Prostate gland (tissue), 2 donors: Measurements from ENCODE around the gene SEMA3E. TPM values are rescaled to one million over a fixed set of nuclear protein-coding genes. Genes with fewer than 3 reads are reported as not detected.

Experiments used
- DNase-seq: peaks from one replicate; pipeline ENCODE4 v3.0.0-alpha.2; 2019; ENCODE audit warnings: low spot score
- H3K27ac ChIP-seq, 2 donors: fragments of 200-600 bp; sonication (generic); 2 replicates each; pipeline ENCODE4 v1.5.1; 2017 to 2019
- H3K27me3 ChIP-seq: fragments of 200-600 bp; sonication (generic); replicated peaks from 2 replicates; pipeline ENCODE4 v1.5.1; 2019; ENCODE audit not compliant: insufficient read depth
- H3K36me3 ChIP-seq, 2 donors: fragments of 200-600 bp; sonication (generic); 1 replicate in 1 of 2; 2 replicates in 1 of 2; pipeline versions ENCODE4 v1.5.1 to v1.8.1; 2017 to 2019
- H3K4me1 ChIP-seq: fragments of 200-600 bp; sonication (generic); replicated peaks from 2 replicates; pipeline ENCODE4 v1.5.1; 2019
- H3K4me3 ChIP-seq, 2 donors: fragments of 200-600 bp; sonication (generic); 2 replicates each; pipeline ENCODE4 v1.5.1; 2017 to 2019
- H3K9me3 ChIP-seq: fragments of 200-600 bp; sonication (generic); 2 replicates; pipeline ENCODE4 v1.5.1; 2017
- POLR2A ChIP-seq: fragments of 450-650 bp; IDR thresholded peaks from one replicate; pipeline ENCODE4 v1.6.1; 2016; ENCODE audit warnings: antibody characterized with exemption, mild to moderate bottlenecking
- POLR2AphosphoS5 ChIP-seq: sonication (generic); formaldehyde crosslinking; IDR thresholded peaks from one replicate; pipeline ENCODE4 v1.6.1; 2017; ENCODE audit warnings: antibody characterized with exemption
- WGBS: methylation state at CpG from one replicate; pipeline ENCODE4 v1.1.5; 2018; 5-methylcytosine and 5-hydroxymethylcytosine counted together
- intact Hi-C: fragments of 100-400 bp; cut with DNase I; formaldehyde crosslinking; loops from one replicate; pipeline ENCODE4 v1.14.2; 2022
- small RNA-seq, 2 donors: library from RNA; depleted of rRNA; stranded (forward); fragments of <200 nt; gene quantifications; one replicate each; pipeline ENCODE3, GENCODE V24; 2016
- total RNA-seq, 2 donors: library from RNA; depleted of rRNA; stranded (reverse); fragments of >200 nt; gene quantifications; one replicate each; pipeline ENCODE4 v1.1.0, GENCODE V29; 2016
- TF ChIP-seq, protein P1 (sequence below), 4 experiments: fragments of 200-600 bp in 2 of 4; fragments of 450-650 bp in 2 of 4; sonication (generic) in 2 of 4; IDR thresholded peaks; 1 replicate in 3 of 4; 2 replicates in 1 of 4; pipeline ENCODE4 v1.5.1; 2016 to 2019; ENCODE audit warnings: antibody characterized with exemption in 4 of 4, mild to moderate bottlenecking in 2 of 4, moderate library complexity in 2 of 4

Gene SEMA3E
- total RNA-seq, 2 donors from 2014 or later = 2.6 to 4.8 TPM

DNA sequence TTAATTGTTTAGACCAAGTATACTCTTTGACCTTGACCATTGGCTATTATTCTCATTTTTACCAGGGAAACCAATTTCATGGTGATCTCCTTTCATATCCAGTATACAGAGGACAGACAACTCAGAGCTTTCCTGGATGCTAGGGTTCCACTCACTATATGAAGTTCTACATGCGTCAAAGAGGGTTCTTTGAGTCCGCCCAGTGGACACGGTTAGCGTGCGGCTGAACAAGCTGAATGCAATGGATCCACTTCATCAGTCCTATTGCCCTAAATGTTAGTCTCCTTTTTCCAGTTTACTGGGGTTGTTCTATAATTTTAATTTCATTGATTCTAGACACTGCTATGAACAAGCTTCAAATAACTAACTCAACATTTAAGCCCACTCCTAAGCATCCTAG, 323.9 kb downstream of the SEMA3E start:
- WGBS = 97% methylated on average over 5 of the region's 5 CpGs
- Histone ChIP-seq H3K4me1 (no peaks in the 10 kb centered on the region), H3K27me3 (no peaks in the 10 kb centered on the region), H3K4me3 (no peak overlapping the region), H3K9me3 (no peaks in the 10 kb centered on the region), H3K27ac (no peak overlapping the region), H3K36me3 (no peaks in the 10 kb centered on the region)
- intact Hi-C loops = no loop called here
- no peak for TF ChIP-seq POLR2A
- TF ChIP-seq POLR2AphosphoS5 = no peak
- TF ChIP-seq, protein P1, sequence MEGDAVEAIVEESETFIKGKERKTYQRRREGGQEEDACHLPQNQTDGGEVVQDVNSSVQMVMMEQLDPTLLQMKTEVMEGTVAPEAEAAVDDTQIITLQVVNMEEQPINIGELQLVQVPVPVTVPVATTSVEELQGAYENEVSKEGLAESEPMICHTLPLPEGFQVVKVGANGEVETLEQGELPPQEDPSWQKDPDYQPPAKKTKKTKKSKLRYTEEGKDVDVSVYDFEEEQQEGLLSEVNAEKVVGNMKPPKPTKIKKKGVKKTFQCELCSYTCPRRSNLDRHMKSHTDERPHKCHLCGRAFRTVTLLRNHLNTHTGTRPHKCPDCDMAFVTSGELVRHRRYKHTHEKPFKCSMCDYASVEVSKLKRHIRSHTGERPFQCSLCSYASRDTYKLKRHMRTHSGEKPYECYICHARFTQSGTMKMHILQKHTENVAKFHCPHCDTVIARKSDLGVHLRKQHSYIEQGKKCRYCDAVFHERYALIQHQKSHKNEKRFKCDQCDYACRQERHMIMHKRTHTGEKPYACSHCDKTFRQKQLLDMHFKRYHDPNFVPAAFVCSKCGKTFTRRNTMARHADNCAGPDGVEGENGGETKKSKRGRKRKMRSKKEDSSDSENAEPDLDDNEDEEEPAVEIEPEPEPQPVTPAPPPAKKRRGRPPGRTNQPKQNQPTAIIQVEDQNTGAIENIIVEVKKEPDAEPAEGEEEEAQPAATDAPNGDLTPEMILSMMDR (IDR thresholded peaks at IDR 0.05) = no peak
- DNase-seq = no peak

DNA sequence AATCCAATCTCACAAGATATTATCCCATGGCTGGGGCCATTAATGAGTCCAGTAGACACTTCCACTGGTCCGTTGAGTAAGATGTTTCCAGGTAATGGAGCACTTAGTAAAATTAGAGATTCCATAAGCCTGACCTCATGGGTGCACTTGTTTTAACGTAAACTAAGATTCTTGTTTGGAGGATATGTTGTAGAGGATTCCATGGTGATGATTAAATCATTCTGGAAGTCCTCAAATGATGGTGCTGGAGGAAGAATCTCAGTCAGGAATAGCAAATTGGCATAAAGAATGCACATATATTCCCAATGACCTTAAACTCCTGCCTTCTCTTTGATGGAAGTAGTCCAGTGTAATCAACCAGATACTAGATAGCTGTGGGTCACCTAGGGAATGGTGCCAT, 324.3 kb downstream of the SEMA3E start:
- no peaks in the 10 kb centered on the region for H3K9me3 ChIP-seq
- H3K27ac ChIP-seq = no peak overlapping the region
- H3K36me3 ChIP-seq = no peaks in the 10 kb centered on the region
- H3K4me1 ChIP-seq = no peaks in the 10 kb centered on the region
- no peaks in the 10 kb centered on the region for H3K27me3 ChIP-seq
- no peak overlapping the region for H3K4me3 ChIP-seq
- intact Hi-C loops = no loop called here
- 85% methylated on average over 2 of the region's 2 CpGs for WGBS
- TF ChIP-seq POLR2AphosphoS5 (no peak), POLR2A (no peak)
- TF ChIP-seq, protein P1 (IDR thresholded peaks at IDR 0.05) = no peak
- DNase-seq = no peak

DNA sequence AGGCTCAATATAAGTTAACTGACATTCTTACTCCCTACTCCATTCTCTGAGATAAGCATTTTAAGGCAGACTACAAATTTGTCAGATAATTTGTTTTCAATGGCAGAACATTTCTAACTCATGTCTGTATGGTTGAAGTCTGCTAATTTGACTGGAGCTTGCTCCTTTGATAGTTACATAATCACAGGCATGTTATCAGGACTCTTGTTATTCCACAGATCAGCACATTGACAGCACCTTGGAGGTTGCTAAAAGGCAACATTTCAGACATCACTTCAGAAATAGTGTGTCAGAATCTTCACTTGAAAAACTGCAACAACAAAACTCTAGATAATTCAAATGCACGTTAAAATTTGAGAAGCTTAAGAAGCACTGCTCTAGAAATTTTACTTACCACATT, 327.9 kb downstream of the SEMA3E start:
- intact Hi-C loops = no loop called here
- Histone ChIP-seq H3K36me3 (no peaks in the 10 kb centered on the region), H3K27me3 (no peaks in the 10 kb centered on the region), H3K4me3 (no peak overlapping the region), H3K27ac (no peak overlapping the region), H3K9me3 (no peaks in the 10 kb centered on the region), H3K4me1 (no peaks in the 10 kb centered on the region)
- TF ChIP-seq POLR2A (no peak), POLR2AphosphoS5 (no peak)
- TF ChIP-seq, protein P1 (IDR thresholded peaks at IDR 0.05) = no peak
- no peak for DNase-seq
- WGBS = 93% methylated on average over 1 of the region's 1 CpG

DNA sequence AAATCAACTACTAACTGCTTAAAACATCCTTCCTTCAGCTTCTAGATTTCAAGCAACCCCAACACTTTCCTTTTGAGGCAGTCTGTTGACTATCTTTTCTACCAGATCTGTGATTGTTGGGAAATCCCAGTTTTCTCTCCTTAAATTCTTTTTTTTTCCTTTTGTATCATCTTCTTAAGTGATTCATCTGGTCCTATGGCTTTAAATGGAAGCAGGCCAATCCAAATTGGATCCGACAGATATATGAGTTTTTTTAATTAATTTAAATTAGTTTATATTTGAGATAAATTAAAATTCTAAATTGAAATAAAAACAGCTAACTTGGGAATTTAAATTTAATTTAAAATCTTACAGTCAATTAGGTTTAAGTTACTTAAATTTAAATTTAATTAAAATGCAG, 335.0 kb downstream of the SEMA3E start:
- no peaks in the 10 kb centered on the region for H3K4me1 ChIP-seq
- intact Hi-C loops = no loop called here
- WGBS = 87% methylated on average over 1 of the region's 1 CpG
- no peak for DNase-seq
- no peak overlapping the region for H3K4me3 ChIP-seq
- H3K36me3 ChIP-seq = no peaks in the 10 kb centered on the region
- H3K27me3 ChIP-seq = no peaks in the 10 kb centered on the region
- no peaks in the 10 kb centered on the region for H3K9me3 ChIP-seq
- TF ChIP-seq POLR2AphosphoS5 = no peak
- no peak for TF ChIP-seq POLR2A
- TF ChIP-seq, protein P1 (IDR thresholded peaks at IDR 0.05) = no peak
- no peak overlapping the region for H3K27ac ChIP-seq

Small RNA genes within 50 kb of the gene (small RNA-seq; reads per million reads assigned to genes)
- gene AC079987.1 = 0 reads per million in 2 donors
